ENCODE measurements around the gene CDADC1.
A peak's percentile ranks its signal among the peaks of the same experiment; 100 is the strongest.

The CDADC1 gene

GRCh38 chr13:49218493-49219051, 29.2 kb upstream of the CDADC1 start:
- Histone ChIP-seq H3K4me1 (ENCODE audit: control insufficient read depth, insufficient read depth, low read length, poor library complexity, severe bottlenecking) (peaks cover 4% of the 10 kb centered on the region), H3K27ac (ENCODE audit: low read depth, low read length, severe bottlenecking) (no peak overlapping the region), H3K4me3 (ENCODE audit: extremely low read depth, insufficient read depth, low read length, poor library complexity, severe bottlenecking) (no peak overlapping the region), H3K9me3 (ENCODE audit: control insufficient read depth, low read length) (no peaks in the 10 kb centered on the region), H3K36me3 (ENCODE audit: control insufficient read depth, insufficient read depth, low read length) (no peaks in the 10 kb centered on the region)
- WGBS, 2 experiments (ENCODE audit: insufficient coverage in 2 of 2), result 23 to 31% methylated on average over 22 to 24 of the region's 25 CpGs

GRCh38 chr13:49219647-49220035, 28.1 kb upstream of the CDADC1 start:
- Histone ChIP-seq H3K4me1 (ENCODE audit: control insufficient read depth, insufficient read depth, low read length, poor library complexity, severe bottlenecking) (peaks cover 4% of the 10 kb centered on the region), H3K9me3 (ENCODE audit: control insufficient read depth, low read length) (no peaks in the 10 kb centered on the region), H3K27ac (ENCODE audit: low read depth, low read length, severe bottlenecking) (no peak overlapping the region), H3K4me3 (ENCODE audit: extremely low read depth, insufficient read depth, low read length, poor library complexity, severe bottlenecking) (peak overlapping the region; percentile 26), H3K36me3 (ENCODE audit: control insufficient read depth, insufficient read depth, low read length) (no peaks in the 10 kb centered on the region)
- 18 to 26% methylated on average over 17 of the region's 17 CpGs for WGBS, 2 experiments (ENCODE audit: insufficient coverage in 2 of 2)

- no peaks in the 10 kb centered on the region for H3K36me3 ChIP-seq (ENCODE audit: control insufficient read depth, insufficient read depth, low read length)
- H3K4me3 ChIP-seq (ENCODE audit: extremely low read depth, insufficient read depth, low read length, poor library complexity, severe bottlenecking), result peak within 1 kb of the TSS; percentile 26
- WGBS, 2 experiments (ENCODE audit: insufficient coverage in 2 of 2), result 4 to 6% methylated on average over 83 to 111 of the region's 111 CpGs
- H3K9me3 ChIP-seq (ENCODE audit: control insufficient read depth, low read length), result no peaks in the 10 kb centered on the region
- no peak within 1 kb of the TSS for H3K27ac ChIP-seq (ENCODE audit: low read depth, low read length, severe bottlenecking)
- peaks cover 4% of the 10 kb centered on the region for H3K4me1 ChIP-seq (ENCODE audit: control insufficient read depth, insufficient read depth, low read length, poor library complexity, severe bottlenecking)
Observed at GRCh38 chr13:49220036-49220855, 27.5 kb upstream of the CDADC1 start, which contains the start of gene MLNR. MLNR (plus strand) TSS chr13:49220338; CDS start chr13:49220338, 0 bp downstream.

- no peak overlapping the region for H3K27ac ChIP-seq (ENCODE audit: low read depth, low read length, severe bottlenecking)
- H3K9me3 ChIP-seq (ENCODE audit: control insufficient read depth, low read length), result no peaks in the 10 kb centered on the region
- WGBS, 2 experiments (ENCODE audit: insufficient coverage in 2 of 2), result 6 to 8% methylated on average over 53 to 64 of the region's 73 CpGs
- peak overlapping the region; percentile 26 for H3K4me3 ChIP-seq (ENCODE audit: extremely low read depth, insufficient read depth, low read length, poor library complexity, severe bottlenecking)
- peaks cover 4% of the 10 kb centered on the region for H3K4me1 ChIP-seq (ENCODE audit: control insufficient read depth, insufficient read depth, low read length, poor library complexity, severe bottlenecking)
- H3K36me3 ChIP-seq (ENCODE audit: control insufficient read depth, insufficient read depth, low read length), result no peaks in the 10 kb centered on the region
Observed at GRCh38 chr13:49220856-49221589, 26.7 kb upstream of the CDADC1 start.

GRCh38 chr13:49221590-49221965, 26.1 kb upstream of the CDADC1 start:
- Histone ChIP-seq H3K36me3 (ENCODE audit: control insufficient read depth, insufficient read depth, low read length) (no peaks in the 10 kb centered on the region), H3K9me3 (ENCODE audit: control insufficient read depth, low read length) (no peaks in the 10 kb centered on the region)
- WGBS, 2 experiments (ENCODE audit: insufficient coverage in 2 of 2), result 83 to 88% methylated on average over 3 to 4 of the region's 4 CpGs

GRCh38 chr13:49225223-49226042, 22.3 kb upstream of the CDADC1 start:
- no peaks in the 10 kb centered on the region for H3K9me3 ChIP-seq (ENCODE audit: control insufficient read depth, low read length)
- H3K27ac ChIP-seq (ENCODE audit: low read depth, low read length, severe bottlenecking), result no peak overlapping the region
- H3K4me3 ChIP-seq (ENCODE audit: extremely low read depth, insufficient read depth, low read length, poor library complexity, severe bottlenecking), result no peak overlapping the region
- WGBS, 2 experiments (ENCODE audit: insufficient coverage in 2 of 2), result 55% methylated on average over 2 of the region's 5 CpGs; no CpG with 5 or more reads in 1 of the 2 experiments
- no peaks in the 10 kb centered on the region for H3K36me3 ChIP-seq (ENCODE audit: control insufficient read depth, insufficient read depth, low read length)
- H3K4me1 ChIP-seq (ENCODE audit: control insufficient read depth, insufficient read depth, low read length, poor library complexity, severe bottlenecking), result peaks cover 4% of the 10 kb centered on the region

More at GRCh38 chr13:49221590-49221965, 26.1 kb upstream of the CDADC1 start:
- Histone ChIP-seq H3K4me3 (ENCODE audit: extremely low read depth, insufficient read depth, low read length, poor library complexity, severe bottlenecking) (no peak overlapping the region), H3K4me1 (ENCODE audit: control insufficient read depth, insufficient read depth, low read length, poor library complexity, severe bottlenecking) (peaks cover 4% of the 10 kb centered on the region), H3K27ac (ENCODE audit: low read depth, low read length, severe bottlenecking) (no peak overlapping the region)

DNA sequence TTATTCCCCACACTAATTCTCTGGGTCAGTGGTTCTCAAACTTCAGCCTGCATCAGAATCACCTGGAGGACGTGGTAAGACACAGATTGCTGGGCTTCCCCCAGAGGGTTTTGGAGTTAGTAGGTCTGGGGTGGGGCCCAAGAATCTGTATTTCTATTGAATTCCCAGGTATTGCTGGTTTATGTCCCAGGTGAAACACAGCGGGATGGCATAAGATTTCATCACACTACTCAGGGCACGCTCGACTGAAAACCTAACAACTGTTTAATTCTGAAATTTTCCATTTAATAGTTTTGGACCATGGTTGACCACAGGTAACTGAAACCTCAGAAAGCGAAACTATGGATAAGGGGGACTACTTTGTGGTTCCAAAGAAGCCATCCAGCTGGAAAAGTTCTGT, 21.1 kb upstream of the CDADC1 start:
- Histone ChIP-seq H3K4me1 (ENCODE audit: control insufficient read depth, insufficient read depth, low read length, poor library complexity, severe bottlenecking) (no peaks in the 10 kb centered on the region), H3K9me3 (ENCODE audit: control insufficient read depth, low read length) (no peaks in the 10 kb centered on the region), H3K36me3 (ENCODE audit: control insufficient read depth, insufficient read depth, low read length) (no peaks in the 10 kb centered on the region), H3K4me3 (ENCODE audit: extremely low read depth, insufficient read depth, low read length, poor library complexity, severe bottlenecking) (no peak overlapping the region), H3K27ac (ENCODE audit: low read depth, low read length, severe bottlenecking) (no peak overlapping the region)
- WGBS, 2 experiments (ENCODE audit: insufficient coverage in 2 of 2), result 85 to 91% methylated on average over 4 of the region's 5 CpGs

- WGBS, 2 experiments (ENCODE audit: insufficient coverage in 2 of 2), result no CpG with 5 or more reads among the region's 3 CpGs
- Histone ChIP-seq H3K4me1 (ENCODE audit: control insufficient read depth, insufficient read depth, low read length, poor library complexity, severe bottlenecking) (no peaks in the 10 kb centered on the region), H3K36me3 (ENCODE audit: control insufficient read depth, insufficient read depth, low read length) (no peaks in the 10 kb centered on the region), H3K4me3 (ENCODE audit: extremely low read depth, insufficient read depth, low read length, poor library complexity, severe bottlenecking) (no peak overlapping the region), H3K9me3 (ENCODE audit: control insufficient read depth, low read length) (no peaks in the 10 kb centered on the region), H3K27ac (ENCODE audit: low read depth, low read length, severe bottlenecking) (no peak overlapping the region)
Observed at GRCh38 chr13:49234741-49235140, 13.0 kb upstream of the CDADC1 start.

DNA sequence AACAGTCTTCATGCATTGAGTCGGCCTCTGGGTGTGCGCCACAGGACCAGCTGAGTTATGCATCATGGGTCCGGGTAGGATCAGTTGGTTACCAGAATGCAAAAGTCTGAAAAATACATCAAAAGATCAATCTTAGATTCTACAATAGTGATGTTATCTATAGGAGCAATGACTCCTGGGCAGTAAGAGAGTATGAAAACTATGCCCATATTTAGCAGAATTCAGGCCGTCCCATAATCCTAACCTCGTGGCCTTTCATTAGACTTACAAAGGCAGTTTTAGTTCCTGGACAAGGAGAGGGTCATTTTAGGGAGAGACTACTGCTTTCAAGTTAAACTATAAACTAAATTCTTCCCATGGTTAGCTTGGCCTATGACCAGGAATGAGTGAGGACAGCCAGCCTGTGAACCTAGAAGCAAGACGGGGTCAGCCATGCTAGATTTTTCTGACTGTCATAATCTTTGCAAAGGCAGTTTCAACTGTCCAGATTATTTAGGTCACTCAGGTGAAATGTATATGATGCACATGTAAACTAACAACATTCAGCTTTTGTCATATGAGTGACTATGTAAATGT, 11.8 kb upstream of the CDADC1 start:
- Histone ChIP-seq H3K27ac (ENCODE audit: low read depth, low read length, severe bottlenecking) (no peak overlapping the region), H3K36me3 (ENCODE audit: control insufficient read depth, insufficient read depth, low read length) (no peaks in the 10 kb centered on the region), H3K4me3 (ENCODE audit: extremely low read depth, insufficient read depth, low read length, poor library complexity, severe bottlenecking) (no peak overlapping the region), H3K4me1 (ENCODE audit: control insufficient read depth, insufficient read depth, low read length, poor library complexity, severe bottlenecking) (no peaks in the 10 kb centered on the region), H3K9me3 (ENCODE audit: control insufficient read depth, low read length) (no peaks in the 10 kb centered on the region)
- 80 to 96% methylated on average over 1 to 3 of the region's 6 CpGs for WGBS, 2 experiments (ENCODE audit: insufficient coverage in 2 of 2)

- no peak overlapping the region for H3K27ac ChIP-seq (ENCODE audit: low read depth, low read length, severe bottlenecking)
- H3K9me3 ChIP-seq (ENCODE audit: control insufficient read depth, low read length), result no peaks in the 10 kb centered on the region
- WGBS, 2 experiments (ENCODE audit: insufficient coverage in 2 of 2), result 86% methylated on average over 1 of the region's 2 CpGs; no CpG with 5 or more reads in 1 of the 2 experiments
- no peak overlapping the region for H3K4me3 ChIP-seq (ENCODE audit: extremely low read depth, insufficient read depth, low read length, poor library complexity, severe bottlenecking)
- no peaks in the 10 kb centered on the region for H3K36me3 ChIP-seq (ENCODE audit: control insufficient read depth, insufficient read depth, low read length)
- H3K4me1 ChIP-seq (ENCODE audit: control insufficient read depth, insufficient read depth, low read length, poor library complexity, severe bottlenecking), result peaks cover 2% of the 10 kb centered on the region
Observed at GRCh38 chr13:49238621-49239020, 9.1 kb upstream of the CDADC1 start.
